BJ (cell line): ENCODE measurements around the gene TECRL. TPM values are rescaled to one million over a fixed set of nuclear protein-coding genes. Genes with fewer than 3 reads are reported as not detected.

ENCODE experiments used
- CTCF ChIA-PET: fragments of 350-600 bp; formaldehyde crosslinking; extraction: SDS; loops from one replicate; lab custom pipeline; 2021; ENCODE audit warnings: antibody characterized with exemption, inconsistent platforms; lab: Yijun Ruan, JAX
- POLR2A ChIA-PET: fragments of 300-600 bp; sonication (Branson Sonifier 250); formaldehyde crosslinking; extraction: SDS; loops from one replicate; lab custom pipeline; 2021; ENCODE audit warnings: antibody characterized with exemption; lab: Charles Lee
- DNase-seq: peaks from one replicate; pipeline ENCODE4 v3.0.0-alpha.2; 2011; ENCODE audit warnings: low read depth
- H3K27me3 ChIP-seq: 2 replicates; pipeline ENCODE4 v1.6.0; 2011; ENCODE audit warnings: low read length; ENCODE audit not compliant: control insufficient read depth, insufficient read depth
- H3K36me3 ChIP-seq: 2 replicates; pipeline ENCODE4 v1.5.1; 2011; ENCODE audit warnings: low read length; ENCODE audit not compliant: control insufficient read depth, insufficient read depth
- H3K4me3 ChIP-seq: 2 replicates; pipeline ENCODE4 v1.5.1; 2011; ENCODE audit warnings: low read depth, mild to moderate bottlenecking, control low read depth, low read length
- polyA plus RNA-seq: library from polyadenylated mRNA; depleted of rRNA; stranded (reverse); fragments of >200 nt; gene quantifications from 2 replicates; pipeline ENCODE4 v1.2.3, GENCODE V29; 2011
- TF ChIP-seq, protein P1 (sequence below): IDR thresholded peaks from 2 replicates; pipeline ENCODE4 v1.5.1; 2011; ENCODE audit warnings: low read depth, mild to moderate bottlenecking, control low read depth, inconsistent platforms, low read length, moderate library complexity; ENCODE audit not compliant: insufficient read depth

The TECRL gene
- polyA plus RNA-seq, 1 experiment, result not detected

DNA sequence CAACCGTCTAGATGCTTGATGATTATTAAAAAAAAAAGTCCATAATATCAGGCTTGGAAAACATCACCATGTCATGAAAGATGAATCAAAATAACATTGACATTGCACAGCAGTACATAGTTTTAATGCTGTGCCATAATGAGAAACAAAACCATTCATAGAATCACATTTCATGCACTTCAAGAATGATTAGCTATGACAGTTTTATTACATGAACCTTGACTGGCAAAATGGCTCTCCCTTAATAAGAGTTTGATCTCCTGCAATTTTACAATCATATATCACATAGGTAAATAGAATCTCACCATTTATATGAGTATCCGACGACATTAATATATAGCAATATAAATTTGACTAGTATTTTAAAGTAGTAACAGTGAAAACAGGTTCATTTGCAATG, 49.8 kb downstream of the TECRL start:
- Histone ChIP-seq H3K4me3 (no peak overlapping the region), H3K27me3 (no peaks in the 10 kb centered on the region), H3K36me3 (no peaks in the 10 kb centered on the region)
- POLR2A ChIA-PET, result no interaction called here
- DNase-seq, result no peak
- CTCF ChIA-PET, result no interaction called here
- TF ChIP-seq, protein P1, sequence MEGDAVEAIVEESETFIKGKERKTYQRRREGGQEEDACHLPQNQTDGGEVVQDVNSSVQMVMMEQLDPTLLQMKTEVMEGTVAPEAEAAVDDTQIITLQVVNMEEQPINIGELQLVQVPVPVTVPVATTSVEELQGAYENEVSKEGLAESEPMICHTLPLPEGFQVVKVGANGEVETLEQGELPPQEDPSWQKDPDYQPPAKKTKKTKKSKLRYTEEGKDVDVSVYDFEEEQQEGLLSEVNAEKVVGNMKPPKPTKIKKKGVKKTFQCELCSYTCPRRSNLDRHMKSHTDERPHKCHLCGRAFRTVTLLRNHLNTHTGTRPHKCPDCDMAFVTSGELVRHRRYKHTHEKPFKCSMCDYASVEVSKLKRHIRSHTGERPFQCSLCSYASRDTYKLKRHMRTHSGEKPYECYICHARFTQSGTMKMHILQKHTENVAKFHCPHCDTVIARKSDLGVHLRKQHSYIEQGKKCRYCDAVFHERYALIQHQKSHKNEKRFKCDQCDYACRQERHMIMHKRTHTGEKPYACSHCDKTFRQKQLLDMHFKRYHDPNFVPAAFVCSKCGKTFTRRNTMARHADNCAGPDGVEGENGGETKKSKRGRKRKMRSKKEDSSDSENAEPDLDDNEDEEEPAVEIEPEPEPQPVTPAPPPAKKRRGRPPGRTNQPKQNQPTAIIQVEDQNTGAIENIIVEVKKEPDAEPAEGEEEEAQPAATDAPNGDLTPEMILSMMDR, result no peak

DNA sequence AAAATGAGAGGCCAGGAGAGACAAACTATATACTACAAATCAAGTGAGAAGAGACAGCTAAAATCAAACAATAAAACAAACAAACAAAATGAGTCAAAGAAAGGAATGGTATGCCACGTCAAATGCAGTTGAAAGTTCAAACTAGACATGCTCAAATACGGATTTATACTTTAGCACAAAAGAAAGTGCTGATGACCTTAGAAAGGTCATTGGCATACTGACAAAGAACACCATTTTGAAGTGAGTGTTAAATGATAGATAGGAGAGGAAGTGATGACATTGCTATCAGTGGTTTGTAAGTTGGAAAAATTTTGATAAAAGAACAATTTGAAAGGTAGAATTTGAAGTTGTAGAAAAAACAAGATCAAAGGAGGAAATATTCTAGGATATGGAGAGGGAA, 55.3 kb downstream of the TECRL start:
- no peaks in the 10 kb centered on the region for H3K36me3 ChIP-seq
- H3K4me3 ChIP-seq, result no peak overlapping the region
- no peak for DNase-seq
- ChIA-PET CTCF (no interaction called here), POLR2A (no interaction called here)
- TF ChIP-seq, protein P1, result no peak
- no peaks in the 10 kb centered on the region for H3K27me3 ChIP-seq

- H3K27me3 ChIP-seq, result no peaks in the 10 kb centered on the region
- H3K36me3 ChIP-seq, result no peaks in the 10 kb centered on the region
- TF ChIP-seq, protein P1, result no peak
- CTCF ChIA-PET, result no interaction called here
- POLR2A ChIA-PET, result no interaction called here
- no peak overlapping the region for H3K4me3 ChIP-seq
- no peak for DNase-seq
Measured at GRCh38 chr4:64341711-64342110, 67.5 kb downstream of the TECRL start.

DNA sequence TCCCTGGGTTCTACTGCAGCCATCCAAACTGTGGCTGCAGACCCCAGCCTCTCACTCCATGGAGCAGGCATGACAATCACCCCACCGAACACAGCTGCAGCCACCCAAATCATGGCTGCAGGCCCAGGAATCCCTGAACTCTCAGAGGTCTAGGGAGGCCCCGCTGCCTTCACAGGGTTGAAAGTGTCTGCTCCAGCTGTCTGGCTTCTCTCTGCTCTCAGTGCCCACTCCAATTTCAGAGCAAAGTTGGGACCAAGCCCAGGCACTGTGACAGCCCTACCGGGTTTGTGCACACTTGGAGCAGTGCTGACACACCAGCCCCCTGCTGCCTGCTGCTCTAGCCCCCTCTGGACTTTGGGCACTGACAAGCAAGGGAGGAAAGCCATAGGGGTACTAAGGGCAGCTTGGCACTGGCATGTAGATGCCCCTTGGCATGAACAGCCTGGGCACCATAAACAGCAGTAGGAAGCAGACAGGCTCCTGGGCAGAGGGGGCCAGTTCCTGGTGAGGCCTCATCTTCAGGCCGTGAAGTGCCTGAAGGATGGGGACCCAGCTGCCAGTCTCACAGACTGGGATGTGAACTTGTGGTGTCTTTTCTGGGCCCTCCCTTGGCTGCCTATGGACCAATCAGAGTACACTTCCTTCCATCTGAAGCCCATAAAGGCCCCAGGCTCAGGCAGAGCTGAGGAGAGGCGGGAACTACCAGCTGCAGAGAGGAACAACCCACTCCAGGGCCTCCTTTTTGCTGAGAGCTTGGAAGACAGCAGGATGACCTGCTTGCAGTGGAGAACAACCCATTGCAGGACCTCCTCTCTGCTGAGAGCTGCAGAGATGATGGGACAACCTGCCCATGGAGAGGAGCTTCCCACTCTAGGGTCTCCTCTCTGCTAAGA, 68.8 kb downstream of the TECRL start:
- POLR2A ChIA-PET, result no interaction called here
- Histone ChIP-seq H3K27me3 (no peaks in the 10 kb centered on the region), H3K36me3 (no peaks in the 10 kb centered on the region), H3K4me3 (no peak overlapping the region)
- no peak for DNase-seq
- CTCF ChIA-PET, result interaction anchor here (0.6 kb wide), 1 partner anchor 290 kb away, joined by 3 read pairs; no protein-coding TSS in a partner anchor
- TF ChIP-seq, protein P1, result no peak

GRCh38 chr4:64334964-64335363, 74.3 kb downstream of the TECRL start:
- Histone ChIP-seq H3K27me3 (no peaks in the 10 kb centered on the region), H3K4me3 (no peak overlapping the region), H3K36me3 (no peaks in the 10 kb centered on the region)
- TF ChIP-seq, protein P1, result no peak
- ChIA-PET POLR2A (no interaction called here), CTCF (no interaction called here)
- DNase-seq, result no peak
